Naive thymus-derived CD8-positive, alpha-beta T cell (primary cell): ENCODE data around the gene TMEM187. TPM values are rescaled to one million over a fixed set of nuclear protein-coding genes. Genes with fewer than 3 reads are reported as not detected.

Experiments
- ATAC-seq, 2 donors: fragments of 150-1000 bp; cut with Tn5 transposase in 1 of 2; sonication (Bioruptor Pico), chemical (Tn5 transposase) in 1 of 2; 1 replicate in 1 of 2; 2 replicates in 1 of 2; pipeline ENCODE4 v1.10.0; 2021; ENCODE audit warnings: mild to moderate bottlenecking in 2 of 2, moderate library complexity in 2 of 2
- POLR2A ChIA-PET: fragments of 350-600 bp; sonication (Branson Sonifier 250); formaldehyde crosslinking; loops from one replicate; lab custom pipeline; 2021; ENCODE audit warnings: antibody characterized with exemption; lab: Charles Lee
- DNase-seq, 10 donors: peaks; one replicate each; pipeline versions ENCODE4 v3.0.0 to v3.0.0-alpha.2; 2020 to 2022
- H3K27ac Mint-ChIP-seq, 10 donors: one replicate each; pipeline ENCODE4 v1.8.0; 2020 to 2022; ENCODE audit warnings: mild to moderate bottlenecking in 10 of 10, mixed read lengths in 10 of 10, moderate library complexity in 4 of 10, inconsistent platforms in 1 of 10
- H3K27me3 Mint-ChIP-seq, 5 donors: one replicate each; pipeline ENCODE4 v1.8.0; 2021 to 2022; ENCODE audit warnings: mixed read lengths in 5 of 5
- H3K36me3 Mint-ChIP-seq, 3 donors: one replicate each; pipeline ENCODE4 v1.8.0; 2020 to 2022; ENCODE audit warnings: mixed read lengths in 3 of 3, mild to moderate bottlenecking in 2 of 3, inconsistent platforms in 1 of 3
- H3K4me1 Mint-ChIP-seq, 4 donors: one replicate each; pipeline ENCODE4 v1.8.0; 2021 to 2022; ENCODE audit warnings: mixed read lengths in 4 of 4
- H3K4me3 Mint-ChIP-seq, 10 donors: one replicate each; pipeline ENCODE4 v1.8.0; 2020 to 2022; ENCODE audit warnings: mild to moderate bottlenecking in 10 of 10, mixed read lengths in 10 of 10, moderate library complexity in 6 of 10, inconsistent platforms in 1 of 10
- H3K9me3 Mint-ChIP-seq, 9 donors: one replicate each; pipeline ENCODE4 v1.8.0; 2020 to 2022; ENCODE audit warnings: mixed read lengths in 9 of 9, mild to moderate bottlenecking in 3 of 9, inconsistent platforms in 1 of 9, moderate library complexity in 1 of 9
- polyA plus RNA-seq, 3 donors: library from polyadenylated mRNA; unstranded; fragments of 300-500 nt; fragmentation: Illumina TruSeq; gene quantifications; one replicate each; pipeline ENCODE4 v1.2.3, GENCODE V29; 2021
- total RNA-seq, 8 experiments: library from RNA in 2 of 8; stranded (reverse) in 2 of 8; gene quantifications; one replicate each; pipeline ENCODE4 v1.2.3 and lab custom pipeline; 2021 to 2026

TMEM187 gene
- total and polyA plus RNA-seq, 5 experiments from 2014 or later = 3.1 to 13.6 (median 9.3) TPM

DNA sequence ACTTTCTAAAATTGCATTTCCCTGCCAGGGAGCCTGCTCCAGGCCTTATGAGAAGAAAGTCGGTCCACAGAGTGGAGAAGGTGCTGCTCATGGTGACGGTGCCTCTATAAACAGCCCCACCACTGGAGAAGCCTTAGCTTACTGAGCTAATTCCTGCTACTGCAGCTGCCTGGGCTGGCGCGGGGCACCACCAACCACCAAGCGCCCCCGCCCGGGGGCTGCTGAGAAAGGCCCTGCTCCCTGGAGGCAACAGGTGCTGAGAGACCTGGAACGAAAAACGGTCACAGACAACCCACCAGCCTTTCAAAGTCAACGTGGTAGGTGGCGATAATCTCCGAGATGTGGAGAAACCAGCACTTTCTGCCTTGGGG lies 3.8 kb upstream of the TMEM187 start:
- no peaks in the 10 kb centered on the region for H3K9me3 Mint-ChIP-seq
- H3K27ac Mint-ChIP-seq = peak overlapping the region in 9 of 10 donors; percentile 92 to 100 (median 95)
- H3K36me3 Mint-ChIP-seq = peaks cover 0 to 4% (median 3%) of the 10 kb centered on the region in 3 donors
- DNase-seq (peak in 8 of 10 donors; percentile 29 to 52 (median 44)), ATAC-seq (peak in 1 of 2 donors; percentile 3)
- POLR2A ChIA-PET = interaction anchor here (0.6 to 7.9 kb wide), 8 partner anchors 12 to 210 kb away, joined by 3 to 131 read pairs (median 4); partner anchors contain the start of genes ARHGAP4 and IRAK1
- H3K27me3 Mint-ChIP-seq = no peaks in the 10 kb centered on the region
- peaks cover 11 to 48% (median 44%) of the 10 kb centered on the region in 4 donors for H3K4me1 Mint-ChIP-seq
- H3K4me3 Mint-ChIP-seq = peak overlapping the region; percentile 86 to 100 (median 97)

- H3K36me3 Mint-ChIP-seq = peaks cover 0 to 4% (median 3%) of the 10 kb centered on the region in 3 donors
- H3K4me3 Mint-ChIP-seq = peak overlapping the region; percentile 86 to 100 (median 97)
Measured at GRCh38 chrX:153969125-153969903, 3.2 kb upstream of the TMEM187 start.

GRCh38 chrX:153969904-153970356 lies 2.6 kb upstream of the TMEM187 start:
- ATAC-seq (no peak), DNase-seq (no peak)
- peak overlapping the region; percentile 72 to 100 (median 95) for H3K27ac Mint-ChIP-seq
- POLR2A ChIA-PET = interaction anchor here (0.8 to 7.9 kb wide), 8 partner anchors 12 to 428 kb away, joined by 3 to 131 read pairs (median 25); partner anchors contain the start of genes ARHGAP4, IRAK1 and RPL10
- peaks cover 0 to 4% (median 3%) of the 10 kb centered on the region in 3 donors for H3K36me3 Mint-ChIP-seq
- no peaks in the 10 kb centered on the region for H3K9me3 Mint-ChIP-seq
- no peaks in the 10 kb centered on the region for H3K27me3 Mint-ChIP-seq
- H3K4me3 Mint-ChIP-seq = peak overlapping the region; percentile 86 to 100 (median 97)
- peaks cover 15 to 53% (median 52%) of the 10 kb centered on the region in 4 donors for H3K4me1 Mint-ChIP-seq

More at GRCh38 chrX:153969125-153969903, 3.2 kb upstream of the TMEM187 start:
- H3K4me1 Mint-ChIP-seq = peaks cover 11 to 52% (median 48%) of the 10 kb centered on the region in 4 donors
- POLR2A ChIA-PET = interaction anchor here (0.6 to 7.9 kb wide), 9 partner anchors 12 to 429 kb away, joined by 3 to 131 read pairs (median 8); partner anchors contain the start of genes ARHGAP4, IRAK1 and RPL10
- ATAC-seq (no peak), DNase-seq (no peak)
- no peaks in the 10 kb centered on the region for H3K9me3 Mint-ChIP-seq
- H3K27ac Mint-ChIP-seq = peak overlapping the region; percentile 72 to 100 (median 95)
- no peaks in the 10 kb centered on the region for H3K27me3 Mint-ChIP-seq

GRCh38 chrX:153970357-153971123 lies 2.0 kb upstream of the TMEM187 start:
- Mint-ChIP-seq H3K9me3 (no peaks in the 10 kb centered on the region), H3K36me3 (peaks cover 0 to 4% (median 0%) of the 10 kb centered on the region in 3 donors), H3K4me3 (peak overlapping the region; percentile 94 to 100 (median 100)), H3K27ac (peak overlapping the region; percentile 96 to 100 (median 100)), H3K4me1 (peaks cover 15 to 49% (median 47%) of the 10 kb centered on the region in 4 donors), H3K27me3 (no peaks in the 10 kb centered on the region)
- POLR2A ChIA-PET = interaction anchor here (0.6 to 7.9 kb wide), 26 partner anchors 11 to 792 kb away, joined by 3 to 131 read pairs (median 7); partner anchors contain the start of genes ARHGAP4, DKC1, EMD and IDH3G
- peak; percentile 10 to 16 for ATAC-seq
- peak in 1 of 10 donors; percentile 70 for DNase-seq

- Mint-ChIP-seq H3K27ac (peak overlapping the region; percentile 96 to 100 (median 100)), H3K4me3 (peak overlapping the region; percentile 94 to 100 (median 100)), H3K4me1 (peaks cover 15 to 48% (median 44%) of the 10 kb centered on the region in 4 donors), H3K36me3 (peaks cover 0 to 4% (median 0%) of the 10 kb centered on the region in 3 donors), H3K9me3 (no peaks in the 10 kb centered on the region), H3K27me3 (no peaks in the 10 kb centered on the region)
- DNase-seq (peak in 9 of 10 donors; percentile 72 to 94 (median 82)), ATAC-seq (peak; percentile 37 to 41)
- POLR2A ChIA-PET = interaction anchor here (0.6 to 7.9 kb wide), 28 partner anchors 10 to 792 kb away, joined by 3 to 131 read pairs (median 7); partner anchors contain the start of genes ARHGAP4, DKC1, EMD and G6PD
Measured at GRCh38 chrX:153971124-153971449, 1.5 kb upstream of the TMEM187 start.

DNA sequence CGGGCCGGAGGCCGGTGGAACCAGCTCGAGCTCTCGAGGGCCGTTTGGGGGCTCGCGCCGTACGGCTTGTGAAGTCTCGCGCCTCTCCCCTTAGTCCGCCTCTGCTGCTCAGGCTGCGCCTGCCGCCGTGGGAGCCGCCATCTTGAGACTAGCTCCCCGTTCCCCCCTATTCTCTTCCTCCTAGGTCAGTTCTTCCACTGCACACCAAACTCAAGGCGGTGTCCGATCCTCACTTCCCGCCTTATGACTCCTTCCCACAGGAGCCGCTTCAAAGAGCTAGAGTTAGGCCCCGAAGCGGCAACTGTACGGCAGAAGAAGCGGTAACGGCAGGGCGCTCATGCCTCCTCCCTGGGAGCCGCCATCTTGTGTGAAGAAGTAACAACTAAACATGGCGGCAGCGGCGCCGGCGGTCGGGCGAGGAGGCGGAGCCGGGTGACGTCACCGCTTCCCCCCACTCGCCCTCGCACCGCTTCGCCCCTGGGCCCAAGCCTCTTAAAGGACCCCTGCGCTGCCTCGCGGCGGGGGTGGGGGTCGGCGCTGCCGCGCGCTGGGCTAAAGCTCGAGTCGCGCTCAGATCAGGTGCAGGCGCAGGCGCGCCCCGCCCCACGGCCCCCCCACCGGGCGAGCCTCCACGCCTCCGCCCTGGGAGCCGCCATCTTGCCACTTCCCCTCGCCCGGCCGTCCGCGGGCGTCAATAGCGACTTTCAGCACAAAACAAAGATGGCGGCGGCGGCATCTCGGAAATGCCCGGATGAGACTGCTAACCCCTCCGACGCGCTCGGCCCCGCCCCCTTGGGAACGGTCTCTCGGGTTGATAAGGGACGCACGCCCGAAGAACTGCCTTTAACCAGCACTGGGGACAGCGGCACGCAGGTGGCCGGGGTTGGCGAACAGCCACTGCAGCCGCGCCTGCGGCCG lies 845 bp upstream of the TMEM187 start, which contains the start of gene HCFC1:
Gene HCFC1, minus strand, starts transcription at position 369 of the 918 bp plus-strand sequence. CDS start 978 bp downstream, outside the sequence.
- Mint-ChIP-seq H3K36me3 (peaks cover 0 to 4% (median 0%) of the 10 kb centered on the region in 3 donors), H3K27me3 (no peaks in the 10 kb centered on the region), H3K4me3 (peak within 1 kb of the TSS; percentile 94 to 100 (median 100)), H3K27ac (peak within 1 kb of the TSS; percentile 96 to 100 (median 100)), H3K9me3 (no peaks in the 10 kb centered on the region), H3K4me1 (peaks cover 13 to 43% (median 38%) of the 10 kb centered on the region in 4 donors)
- POLR2A ChIA-PET = interaction anchor here (0.5 to 7.9 kb wide), 30 partner anchors 10 to 791 kb away, joined by 3 to 131 read pairs (median 6); partner anchors contain the start of genes ARHGAP4, DKC1, EMD and G6PD
- DNase-seq (peak; percentile 80 to 98 (median 88)), ATAC-seq (peak; percentile 46 to 50)

DNA sequence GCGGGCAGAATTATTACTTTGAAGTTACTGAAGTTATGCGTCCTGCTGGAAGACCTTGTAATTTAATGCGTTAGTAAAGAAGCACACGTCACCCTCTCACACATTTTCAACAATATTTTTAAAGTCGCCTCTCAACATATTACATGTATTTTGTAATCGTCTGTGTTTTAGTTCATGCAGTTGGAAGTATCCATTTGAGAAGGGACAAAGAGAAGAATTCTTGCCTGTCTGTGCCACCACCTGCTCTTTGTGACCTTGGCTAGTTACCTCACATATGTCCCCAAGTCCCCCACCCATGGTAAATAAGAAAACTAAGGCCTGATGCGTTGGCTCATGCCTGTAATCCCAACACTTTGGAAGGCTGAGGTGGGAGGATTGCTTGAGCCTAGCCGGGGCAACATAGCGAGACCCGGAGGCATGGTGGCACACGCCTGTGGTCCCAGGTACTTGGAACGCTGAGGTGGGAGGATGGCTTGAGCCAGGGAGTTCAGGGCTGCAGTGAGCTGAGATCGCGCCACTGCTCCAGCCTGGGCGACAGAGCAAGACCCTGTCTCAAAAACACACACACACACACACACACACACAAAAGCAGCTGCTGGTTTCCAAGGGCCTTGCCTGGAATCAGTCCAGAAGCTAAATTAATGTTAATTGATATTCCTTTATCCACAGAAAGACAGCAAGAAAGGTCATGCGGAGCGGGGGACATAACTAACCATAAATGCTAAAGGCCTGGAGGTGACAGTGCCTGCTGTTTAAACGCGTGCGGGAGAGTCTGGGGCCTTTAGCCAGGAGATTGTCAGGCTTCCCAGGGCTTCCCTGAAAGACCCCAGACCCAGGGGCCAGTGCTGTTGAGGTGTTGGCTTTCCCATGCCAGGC lies 811 bp downstream of the TMEM187 start:
- Mint-ChIP-seq H3K9me3 (no peaks in the 10 kb centered on the region), H3K36me3 (peaks cover 0 to 4% (median 0%) of the 10 kb centered on the region in 3 donors), H3K27ac (peak overlapping the region; percentile 89 to 98 (median 96)), H3K4me3 (peak overlapping the region; percentile 80 to 94 (median 90)), H3K4me1 (peaks cover 6 to 26% (median 22%) of the 10 kb centered on the region in 4 donors), H3K27me3 (no peaks in the 10 kb centered on the region)
- POLR2A ChIA-PET = interaction anchor here (0.6 to 7.9 kb wide), 13 partner anchors 8 to 516 kb away, joined by 3 to 131 read pairs (median 8); partner anchors contain the start of genes ARHGAP4, IRAK1, MECP2 and SLC10A3
- no peak for DNase-seq
- peak in 1 of 2 donors; percentile 0 for ATAC-seq

DNA sequence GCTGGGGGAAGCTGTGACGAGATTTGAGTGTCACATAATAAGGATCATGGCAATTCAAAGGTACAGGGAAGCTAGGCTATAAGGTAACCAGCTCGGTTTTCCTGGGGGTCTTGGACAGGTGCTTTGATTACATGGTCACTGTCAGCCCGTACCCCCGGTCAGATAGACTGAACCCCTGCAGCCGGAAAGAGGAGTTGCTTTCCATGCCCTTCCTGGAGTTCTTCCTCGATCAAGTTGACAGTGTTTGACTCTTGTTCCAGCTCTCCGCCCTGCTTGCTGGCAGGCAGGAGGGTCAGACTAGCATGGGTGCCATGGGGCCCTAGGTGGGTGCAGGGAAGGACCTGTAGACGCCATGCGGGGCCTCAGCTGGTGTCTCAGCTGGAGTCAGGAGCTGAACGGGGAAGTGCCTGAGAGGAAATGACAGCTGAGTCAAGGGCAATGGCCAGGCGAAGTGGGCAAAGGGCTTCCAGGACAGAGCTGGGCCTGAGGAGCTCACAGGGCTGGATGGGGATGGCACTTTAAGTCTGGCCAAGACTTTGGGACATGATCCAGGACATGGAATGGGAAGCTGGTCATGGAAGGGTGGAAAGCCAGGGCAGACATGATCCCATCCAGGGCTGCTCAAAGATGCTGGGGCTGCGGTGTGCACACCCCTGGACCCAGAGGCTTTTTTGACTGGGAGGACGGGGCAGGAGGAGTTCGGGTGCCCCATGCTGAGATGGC lies 1.6 kb downstream of the TMEM187 start:
- DNase-seq (no peak), ATAC-seq (no peak)
- Mint-ChIP-seq H3K36me3 (peaks cover 0 to 4% (median 0%) of the 10 kb centered on the region in 3 donors), H3K27me3 (no peaks in the 10 kb centered on the region), H3K27ac (peak overlapping the region; percentile 85 to 98 (median 96)), H3K4me1 (peaks cover 6 to 23% (median 20%) of the 10 kb centered on the region in 4 donors), H3K4me3 (peak overlapping the region; percentile 47 to 94 (median 90)), H3K9me3 (no peaks in the 10 kb centered on the region)
- POLR2A ChIA-PET = interaction anchor here (0.6 to 6.2 kb wide), 6 partner anchors 7 to 434 kb away, joined by 3 to 69 read pairs (median 8); partner anchors contain the start of genes ARHGAP4, IRAK1 and MECP2

DNA sequence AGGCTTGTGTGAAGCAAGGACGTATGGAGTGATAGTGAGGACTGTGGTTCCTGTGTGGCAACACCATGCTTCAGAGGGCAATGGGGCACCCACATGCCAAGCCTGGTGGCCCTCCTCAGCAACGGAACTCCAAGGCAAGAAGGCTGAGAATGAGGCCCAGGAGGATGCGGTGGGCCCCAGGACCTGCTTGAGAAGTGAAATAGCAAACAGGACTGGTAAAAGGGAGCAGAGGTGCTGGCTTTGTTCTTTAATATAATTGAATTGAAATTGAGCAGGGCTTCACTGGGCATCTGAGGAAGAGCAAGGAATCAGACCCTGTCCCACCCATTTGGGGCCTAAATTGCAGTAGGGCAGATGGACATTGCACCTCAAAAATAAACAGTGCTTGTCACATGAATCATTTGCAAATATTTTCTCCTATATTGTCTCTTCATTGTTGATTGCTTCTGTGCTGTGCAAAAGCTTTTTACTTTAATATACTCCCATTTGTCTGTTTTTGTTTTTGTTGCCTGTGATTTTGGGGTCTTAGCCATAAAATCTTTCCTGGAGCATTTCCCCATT lies 2.3 kb downstream of the TMEM187 start:
- peak overlapping the region; percentile 85 to 98 (median 96) for H3K27ac Mint-ChIP-seq
- peaks cover 0 to 4% (median 0%) of the 10 kb centered on the region in 3 donors for H3K36me3 Mint-ChIP-seq
- ATAC-seq = no peak
- peak overlapping the region in 9 of 10 donors; percentile 11 to 92 (median 63) for H3K4me3 Mint-ChIP-seq
- H3K9me3 Mint-ChIP-seq = no peaks in the 10 kb centered on the region
- DNase-seq = no peak
- POLR2A ChIA-PET = interaction anchor here (1.5 to 6.2 kb wide), 3 partner anchors 11 to 49 kb away, joined by 7 to 69 read pairs (median 8); partner anchors contain the start of genes ARHGAP4 and IRAK1
- H3K27me3 Mint-ChIP-seq = no peaks in the 10 kb centered on the region
- H3K4me1 Mint-ChIP-seq = peaks cover 6 to 22% (median 16%) of the 10 kb centered on the region in 4 donors
